ENCODE results near the gene ZNF630.

- TF ChIP-seq CTCF (IDR thresholded peaks at IDR 0.05): no peak
- no peak for TF ChIP-seq POLR2A (IDR thresholded peaks at IDR 0.05)
These were observed 48.7 kb downstream of the ZNF630 start for GRCh38 chrX:48022738-48023137.

Measured in testis (tissue), 2 donors.